NCI-H82 treated with DMSO at 0.1 percent for 48 hours (cell line): ENCODE results near the gene SKOR2.

ENCODE experiments used
- DNase-seq: peaks from one replicate; lab custom pipeline; 2025; ENCODE audit not compliant: unreplicated experiment; lab: John Stamatoyannopoulos, UW

Gene SKOR2, protein sequence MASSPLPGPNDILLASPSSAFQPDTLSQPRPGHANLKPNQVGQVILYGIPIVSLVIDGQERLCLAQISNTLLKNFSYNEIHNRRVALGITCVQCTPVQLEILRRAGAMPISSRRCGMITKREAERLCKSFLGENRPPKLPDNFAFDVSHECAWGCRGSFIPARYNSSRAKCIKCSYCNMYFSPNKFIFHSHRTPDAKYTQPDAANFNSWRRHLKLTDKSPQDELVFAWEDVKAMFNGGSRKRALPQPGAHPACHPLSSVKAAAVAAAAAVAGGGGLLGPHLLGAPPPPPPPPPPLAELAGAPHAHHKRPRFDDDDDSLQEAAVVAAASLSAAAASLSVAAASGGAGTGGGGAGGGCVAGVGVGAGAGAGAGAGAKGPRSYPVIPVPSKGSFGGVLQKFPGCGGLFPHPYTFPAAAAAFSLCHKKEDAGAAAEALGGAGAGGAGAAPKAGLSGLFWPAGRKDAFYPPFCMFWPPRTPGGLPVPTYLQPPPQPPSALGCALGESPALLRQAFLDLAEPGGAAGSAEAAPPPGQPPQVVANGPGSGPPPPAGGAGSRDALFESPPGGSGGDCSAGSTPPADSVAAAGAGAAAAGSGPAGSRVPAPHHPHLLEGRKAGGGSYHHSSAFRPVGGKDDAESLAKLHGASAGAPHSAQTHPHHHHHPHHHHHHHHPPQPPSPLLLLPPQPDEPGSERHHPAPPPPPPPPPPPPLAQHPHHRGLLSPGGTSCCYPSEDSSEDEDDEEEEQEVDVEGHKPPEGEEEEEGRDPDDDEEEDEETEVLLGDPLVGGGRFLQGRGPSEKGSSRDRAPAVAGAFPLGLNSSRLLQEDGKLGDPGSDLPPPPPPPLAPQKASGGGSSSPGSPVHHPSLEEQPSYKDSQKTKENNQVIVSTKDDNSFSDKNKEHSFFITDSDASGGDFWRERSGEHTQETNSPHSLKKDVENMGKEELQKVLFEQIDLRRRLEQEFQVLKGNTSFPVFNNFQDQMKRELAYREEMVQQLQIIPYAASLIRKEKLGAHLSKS

DNA sequence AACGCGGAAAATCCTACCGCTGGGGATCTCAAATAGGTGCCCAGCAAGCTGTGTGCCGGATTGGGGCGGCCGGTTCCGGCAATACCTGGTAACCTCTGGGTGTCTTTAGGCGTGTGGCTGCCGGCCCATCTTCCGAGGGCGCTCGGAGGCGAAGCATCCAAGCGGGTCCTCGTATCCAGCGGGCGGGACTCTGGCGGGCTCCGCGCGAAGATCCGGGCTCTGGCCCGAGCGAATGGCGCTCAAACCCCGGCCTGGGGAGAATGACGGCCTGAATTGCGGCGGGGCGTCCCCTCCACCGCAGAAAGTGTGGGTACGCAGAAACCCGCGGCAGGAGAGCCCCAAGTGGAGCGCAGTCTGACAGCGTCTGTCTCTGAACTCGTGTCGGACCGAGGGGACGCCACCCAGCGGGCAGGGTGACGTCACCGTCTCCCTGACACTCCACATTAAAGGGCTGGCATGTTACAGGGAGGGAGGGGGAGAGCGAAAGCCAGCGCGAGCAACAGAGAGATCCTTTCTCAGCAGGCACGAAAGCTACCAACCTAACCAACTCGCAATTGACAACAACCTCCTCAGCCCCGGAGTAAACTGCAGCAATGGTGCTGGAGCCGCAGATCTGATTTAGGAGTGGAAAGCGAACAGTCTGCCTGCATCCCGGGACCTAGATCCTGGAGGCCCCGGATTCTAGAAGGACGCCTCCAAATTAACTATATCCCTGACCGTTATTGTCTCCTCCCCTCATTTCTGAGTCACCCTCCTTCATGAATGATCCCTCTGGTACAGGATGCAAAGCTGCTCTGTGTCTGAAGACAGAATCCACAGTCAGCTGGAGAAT lies at the start of gene SKOR2:
TSS of gene SKOR2 (minus strand) at position 372 of the 832 bp plus-strand sequence. CDS start 2,477 bp downstream, outside the sequence.
- no peak for DNase-seq

DNA sequence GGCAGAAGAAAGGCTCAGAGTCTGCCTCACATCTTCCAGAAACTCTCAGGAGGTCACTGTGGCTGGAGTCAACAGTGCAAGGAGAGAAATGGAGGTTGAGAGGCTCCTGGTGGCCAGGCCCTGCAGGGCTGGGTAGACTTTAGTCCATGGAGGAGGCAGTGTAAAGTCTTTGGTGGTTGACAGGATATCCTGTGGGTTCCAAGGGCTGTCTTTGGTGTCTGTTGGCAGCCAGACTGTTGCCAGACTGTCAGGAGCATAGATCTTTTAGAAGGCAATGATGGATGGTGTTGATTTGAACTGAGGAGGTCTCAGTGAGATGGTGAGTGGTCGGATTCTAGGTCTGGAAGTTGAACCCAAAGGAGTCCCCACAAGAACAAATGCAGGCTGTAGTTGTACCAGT lies 45.0 kb upstream of the SKOR2 start:
- DNase-seq: no peak

DNA sequence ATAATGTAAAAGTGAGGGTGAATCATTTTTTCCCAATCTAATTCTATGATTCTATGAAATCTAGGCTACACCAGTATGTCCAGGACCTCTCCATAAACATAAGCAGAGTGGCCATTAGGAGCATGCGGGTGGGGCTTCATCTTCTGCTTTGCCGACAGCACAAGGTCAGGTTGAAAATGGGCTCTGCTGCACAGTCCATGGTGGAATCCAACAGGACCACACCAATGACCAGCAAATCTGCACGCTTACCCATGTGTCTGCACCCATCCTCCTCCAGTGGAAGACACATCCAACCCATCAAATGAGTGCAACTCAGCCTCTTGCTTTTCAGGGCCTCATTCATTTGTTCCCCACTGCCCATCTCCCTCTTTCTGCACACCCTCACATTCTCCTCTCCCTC lies 43.3 kb upstream of the SKOR2 start:
- no peak for DNase-seq

DNA sequence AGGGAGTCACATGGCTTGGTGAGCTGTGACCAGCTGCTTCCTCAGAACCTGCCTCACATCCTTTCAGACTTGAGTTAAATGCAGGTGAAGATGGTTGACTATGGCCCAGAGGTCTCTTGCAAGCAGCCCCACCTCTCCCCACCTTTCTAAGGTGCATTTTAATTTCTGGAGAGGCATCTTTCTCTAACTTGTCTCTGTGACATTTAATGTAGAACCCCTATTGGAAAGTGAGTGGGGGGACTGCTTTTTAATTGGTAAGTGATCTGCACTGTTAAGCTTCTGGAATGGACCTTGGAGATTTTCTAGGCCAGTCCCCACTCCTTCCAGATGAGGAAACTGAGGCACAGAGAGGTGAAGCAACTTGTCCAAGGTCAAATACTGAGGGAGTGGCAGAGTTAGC lies 37.3 kb upstream of the SKOR2 start:
- DNase-seq: no peak

DNA sequence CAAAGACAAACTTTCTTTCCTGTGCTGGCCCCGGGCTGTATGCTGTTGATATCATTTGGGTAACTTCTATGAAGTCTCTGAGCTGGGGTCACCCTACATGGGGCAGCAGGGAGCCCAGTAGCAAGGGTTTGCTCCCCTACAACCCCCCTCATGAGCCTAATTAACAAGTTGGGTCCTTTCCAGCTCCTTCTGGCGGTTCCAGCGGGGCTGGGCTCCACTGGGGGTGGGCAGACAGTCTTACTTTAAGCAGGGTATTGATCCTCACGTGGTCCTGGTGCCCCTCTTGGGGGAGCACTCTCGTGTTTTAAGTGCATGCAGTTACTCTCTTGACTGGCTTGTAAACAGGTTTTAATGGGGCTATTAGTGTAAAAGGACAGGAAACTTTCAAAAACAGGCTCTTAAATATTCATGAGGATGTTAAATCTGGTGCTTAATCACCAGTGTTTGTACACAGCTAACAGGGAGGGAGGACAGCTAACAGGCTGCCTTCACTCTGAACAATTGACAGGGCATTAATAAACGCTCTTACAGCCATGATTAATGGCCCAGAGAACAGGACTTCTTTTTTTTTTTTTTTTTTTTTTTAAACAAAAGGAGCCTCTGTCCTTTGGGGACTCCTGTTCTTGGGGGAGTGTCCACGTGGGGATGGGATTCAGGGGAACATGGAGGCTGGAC lies 36.6 kb upstream of the SKOR2 start:
- DNase-seq: no peak

DNA sequence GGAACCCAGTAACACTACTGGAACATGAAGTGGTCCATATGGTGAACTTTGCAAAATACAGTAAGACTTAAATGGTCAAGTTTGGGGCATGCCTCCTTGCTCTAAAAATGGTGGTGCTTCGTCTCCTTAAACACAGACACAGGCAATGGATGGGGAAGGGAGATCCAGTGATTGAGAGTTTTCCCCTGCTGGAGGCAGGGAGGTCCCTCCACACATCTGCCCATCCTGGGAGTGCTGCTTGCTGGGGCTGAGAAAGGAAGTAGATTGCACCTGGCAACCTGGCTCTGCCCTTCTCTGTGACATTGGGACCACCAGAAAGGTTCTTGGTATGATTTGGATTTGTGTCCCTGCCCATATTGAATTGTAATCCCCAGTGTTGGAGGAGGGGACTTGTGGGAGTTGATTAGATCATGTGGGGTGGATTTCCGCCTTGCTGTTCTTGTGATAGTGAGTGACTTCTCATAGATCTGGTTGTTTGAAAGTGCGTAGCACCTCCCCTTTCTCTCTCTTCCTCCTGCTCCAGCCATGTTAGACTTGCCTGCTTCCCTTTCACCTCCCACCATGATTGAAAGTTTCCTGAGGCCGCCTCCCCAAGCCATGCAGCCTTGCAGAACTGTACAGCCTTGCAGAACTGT lies 35.4 kb upstream of the SKOR2 start:
- DNase-seq: no peak

DNA sequence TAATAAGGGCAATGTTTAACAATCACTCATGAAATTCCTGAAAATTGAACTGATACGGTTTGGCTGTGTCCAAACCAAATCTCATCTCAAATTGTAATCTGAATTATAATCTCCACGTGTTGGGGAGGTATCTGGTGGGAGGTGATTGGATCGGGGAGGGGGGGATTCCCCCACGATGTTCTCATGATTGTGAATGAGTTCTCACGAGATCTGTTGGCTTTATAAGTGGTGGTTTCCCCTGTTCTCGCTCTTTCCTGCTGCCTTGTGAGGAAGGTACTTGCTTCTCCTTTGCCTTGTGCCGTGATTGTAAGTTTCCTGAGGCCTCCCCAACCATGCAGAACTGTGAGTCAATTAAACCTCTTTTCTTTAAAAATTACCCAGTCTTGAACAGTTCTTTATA lies 34.0 kb upstream of the SKOR2 start:
- no peak for DNase-seq

GRCh38 chr18:47284721-47285395 lies 33.4 kb upstream of the SKOR2 start:
- no peak for DNase-seq

- peak; percentile 38 for DNase-seq
Observed at GRCh38 chr18:47283476-47283875, 32.0 kb upstream of the SKOR2 start.

DNA sequence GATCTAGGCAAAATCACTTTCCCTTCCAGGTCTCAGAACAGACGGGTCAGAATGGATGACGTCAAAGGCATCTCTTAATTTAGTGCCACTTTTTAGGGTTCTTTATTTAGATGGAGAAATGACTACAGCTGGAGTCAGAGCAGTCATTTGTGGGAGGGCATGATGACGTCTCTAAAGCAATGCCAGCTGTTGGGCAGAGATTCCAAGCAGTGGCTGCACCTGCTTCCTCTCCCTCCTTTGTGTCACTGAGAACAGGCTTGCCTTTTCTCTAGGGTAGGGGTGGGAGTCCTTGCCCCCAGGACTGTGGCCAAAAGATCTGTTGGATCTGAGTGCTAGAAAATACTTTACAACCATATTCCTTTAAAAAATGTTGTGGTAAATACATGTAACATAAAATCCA lies 28.7 kb upstream of the SKOR2 start:
- no peak for DNase-seq

DNA sequence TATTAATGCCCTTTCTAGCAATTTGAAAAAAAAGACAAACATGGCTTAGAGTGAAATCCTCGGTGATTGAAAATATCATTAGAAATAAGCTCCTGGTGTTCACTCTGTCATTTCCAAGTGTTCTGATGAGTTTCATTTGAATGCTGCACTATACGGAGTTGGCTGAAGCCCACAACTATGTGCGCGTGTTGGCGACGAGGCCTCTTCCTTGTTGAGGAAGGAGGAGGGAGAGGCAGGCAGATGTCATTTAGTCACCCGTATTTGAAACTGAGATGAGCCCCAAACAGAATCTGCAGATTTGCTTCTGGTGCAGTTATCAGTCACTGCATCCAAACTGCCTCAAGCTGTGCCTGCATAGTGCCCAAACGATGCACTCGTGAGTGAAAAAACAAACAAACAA lies 23.5 kb upstream of the SKOR2 start:
- DNase-seq: no peak

DNA sequence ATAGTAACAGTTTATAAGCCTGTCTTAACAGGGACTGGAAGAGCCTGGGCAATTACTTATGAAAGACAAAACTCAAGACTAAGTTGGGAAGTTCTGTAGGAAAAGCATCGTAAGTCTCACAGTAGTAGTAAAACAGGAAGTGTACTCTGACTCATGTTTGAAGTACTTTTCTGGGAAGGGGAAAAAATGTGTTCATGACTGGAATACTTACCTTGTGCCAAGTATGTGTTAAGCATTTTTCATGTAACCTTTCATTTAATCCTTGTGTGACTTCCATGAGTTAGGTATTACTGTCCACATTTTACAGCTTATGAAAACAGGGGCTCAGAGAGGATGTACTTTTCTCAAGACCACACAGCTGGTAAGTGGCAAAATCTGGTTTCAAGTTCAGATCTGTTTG lies 13.7 kb upstream of the SKOR2 start:
- DNase-seq: no peak

DNA sequence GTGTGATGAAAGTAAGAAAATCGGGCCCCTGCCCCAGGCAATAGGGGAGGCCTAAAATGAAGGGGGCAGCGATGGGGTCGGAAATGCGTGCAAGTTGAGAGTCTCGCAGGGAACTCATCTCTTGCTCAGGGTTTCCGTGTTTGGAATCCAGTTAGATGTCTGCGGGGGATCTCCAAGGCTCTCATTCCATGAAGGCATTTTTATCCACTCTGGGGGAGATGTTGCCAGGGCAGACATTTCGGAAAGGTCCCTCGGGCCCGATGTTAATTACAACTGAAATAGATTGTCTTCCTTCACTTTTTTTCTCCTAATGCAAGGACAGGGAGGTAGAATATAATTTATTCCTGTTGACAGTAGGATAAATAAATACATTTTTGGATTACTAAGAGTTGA lies 12.8 kb upstream of the SKOR2 start:
- no peak for DNase-seq

GRCh38 chr18:47263430-47264307 lies 12.2 kb upstream of the SKOR2 start:
- no peak for DNase-seq

- DNase-seq: no peak
Observed at GRCh38 chr18:47263150-47263429, 11.6 kb upstream of the SKOR2 start.

DNA sequence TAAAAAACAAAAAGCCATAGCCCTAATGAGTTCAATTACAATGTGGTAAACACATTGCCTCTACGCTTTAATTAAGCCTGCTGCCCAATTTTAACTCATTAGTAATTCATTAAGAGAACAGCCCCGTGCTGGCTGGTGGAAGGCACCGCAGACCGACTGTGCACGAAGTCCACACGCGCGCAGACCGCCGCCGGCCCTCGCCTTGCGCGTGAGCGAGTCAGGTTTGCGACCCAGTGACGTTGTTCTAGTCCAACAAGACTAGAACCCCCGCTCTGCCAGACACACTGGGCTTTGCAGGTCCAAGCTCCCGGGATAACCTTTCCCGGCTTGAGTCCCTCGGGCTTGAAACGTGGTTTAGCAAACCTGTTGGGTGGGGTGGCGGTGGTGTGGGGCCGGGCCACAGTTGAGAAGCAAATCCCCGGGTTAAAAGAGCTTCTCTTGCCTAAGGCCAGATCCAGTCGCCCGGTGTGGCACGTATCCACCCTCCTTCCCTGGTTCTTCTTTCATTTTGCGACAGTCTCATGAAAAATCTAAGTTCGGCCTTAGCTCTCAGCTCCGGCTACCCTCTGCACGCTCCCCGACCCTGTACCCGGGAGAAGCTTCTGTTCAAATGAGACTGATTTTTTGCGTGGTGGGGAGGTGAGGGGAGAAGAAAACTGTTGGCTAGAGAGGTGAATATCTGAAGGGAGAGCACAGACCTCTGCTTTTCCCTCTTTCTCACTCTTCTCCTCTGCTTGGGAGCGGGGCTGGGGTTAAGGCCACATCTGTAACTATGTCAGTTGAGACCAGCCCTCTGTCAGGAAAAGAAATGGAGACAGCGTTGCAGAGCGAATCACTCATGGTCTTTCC lies 11.1 kb upstream of the SKOR2 start:
- no peak for DNase-seq

GRCh38 chr18:47261902-47262300 lies 10.4 kb upstream of the SKOR2 start:
- no peak for DNase-seq
